ENCODE measurements around the gene VCX3B.
"Not testable (repeated sequence)": the region's sequence is repeated elsewhere in the genome, so short reads cannot be mapped to it uniquely, and the experiment has no call there.

DNA sequence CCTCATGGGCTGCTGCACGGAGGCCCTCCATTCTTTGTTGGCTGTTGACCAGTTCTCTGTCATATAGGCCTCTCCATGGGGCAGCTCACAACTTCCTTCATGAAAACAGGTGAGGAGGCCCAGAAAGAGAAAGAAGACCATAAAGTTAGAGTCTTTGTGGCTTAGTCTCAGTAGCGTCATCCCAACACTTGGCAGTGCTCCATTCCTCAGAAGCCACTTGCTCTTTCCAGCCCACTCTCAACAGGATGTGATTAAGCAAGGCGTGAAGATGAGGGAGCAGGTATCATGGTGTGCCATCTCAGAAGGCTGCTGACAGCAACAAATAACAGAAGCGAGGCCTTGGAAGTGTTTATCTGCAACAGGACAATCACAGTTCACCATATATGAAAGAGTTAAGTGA lies 30.4 kb downstream of the VCX3B start:
- TF ChIP-seq, protein P1, sequence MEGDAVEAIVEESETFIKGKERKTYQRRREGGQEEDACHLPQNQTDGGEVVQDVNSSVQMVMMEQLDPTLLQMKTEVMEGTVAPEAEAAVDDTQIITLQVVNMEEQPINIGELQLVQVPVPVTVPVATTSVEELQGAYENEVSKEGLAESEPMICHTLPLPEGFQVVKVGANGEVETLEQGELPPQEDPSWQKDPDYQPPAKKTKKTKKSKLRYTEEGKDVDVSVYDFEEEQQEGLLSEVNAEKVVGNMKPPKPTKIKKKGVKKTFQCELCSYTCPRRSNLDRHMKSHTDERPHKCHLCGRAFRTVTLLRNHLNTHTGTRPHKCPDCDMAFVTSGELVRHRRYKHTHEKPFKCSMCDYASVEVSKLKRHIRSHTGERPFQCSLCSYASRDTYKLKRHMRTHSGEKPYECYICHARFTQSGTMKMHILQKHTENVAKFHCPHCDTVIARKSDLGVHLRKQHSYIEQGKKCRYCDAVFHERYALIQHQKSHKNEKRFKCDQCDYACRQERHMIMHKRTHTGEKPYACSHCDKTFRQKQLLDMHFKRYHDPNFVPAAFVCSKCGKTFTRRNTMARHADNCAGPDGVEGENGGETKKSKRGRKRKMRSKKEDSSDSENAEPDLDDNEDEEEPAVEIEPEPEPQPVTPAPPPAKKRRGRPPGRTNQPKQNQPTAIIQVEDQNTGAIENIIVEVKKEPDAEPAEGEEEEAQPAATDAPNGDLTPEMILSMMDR (IDR thresholded peaks at IDR 0.05) = not testable (repeated sequence)
- TF ChIP-seq EZH2phosphoT487 (IDR thresholded peaks at IDR 0.05) = not testable (repeated sequence)
